H1 (cell line): Measurements from ENCODE around the gene COPS7A. TPM values are rescaled to one million over a fixed set of nuclear protein-coding genes. Genes with fewer than 3 reads are reported as not detected.

ENCODE experiments used
- CTCF ChIA-PET: fragments of 300-600 bp; sonication (Branson Sonifier 250); formaldehyde crosslinking; loops from one replicate; lab custom pipeline; 2021; ENCODE audit not compliant: partially characterized antibody; lab: Charles Lee
- POLR2A ChIA-PET: fragments of 300-600 bp; sonication (Branson Sonifier 250); formaldehyde crosslinking; loops from one replicate; lab custom pipeline; 2021; ENCODE audit warnings: inconsistent platforms; ENCODE audit not compliant: partially characterized antibody; lab: Charles Lee
- DNase-seq, 2 experiments: peaks; one replicate each; pipeline versions ENCODE4 v3.0.0 to v3.0.0-alpha.2; 2010 to 2022; ENCODE audit warnings: low spot score in 2 of 2, low read depth in 1 of 2, mixed read lengths in 1 of 2
- FAIRE-seq: peaks from 2 replicates; lab custom pipeline; 2011; peaks lifted over from hg19 to GRCh38; lab: Jason Lieb, UNC
- H2AFZ ChIP-seq: 2 replicates; pipeline ENCODE4 v1.8.1; 2012; ENCODE audit warnings: low read length, inconsistent platforms
- H2AK5ac ChIP-seq: 2 replicates; pipeline ENCODE4 v1.6.1; 2013; ENCODE audit warnings: low read depth, low read length
- H2BK120ac ChIP-seq: replicated peaks from 2 replicates; pipeline ENCODE3; 2013; ENCODE audit warnings: low read depth, low read length, inconsistent platforms
- H2BK12ac ChIP-seq: 2 replicates; pipeline ENCODE4 v1.6.1; 2013; ENCODE audit warnings: low read depth, low read length
- H2BK15ac ChIP-seq: 2 replicates; pipeline ENCODE4 v1.6.1; 2013; ENCODE audit warnings: low read length
- H2BK20ac ChIP-seq: 2 replicates; pipeline ENCODE4 v1.6.1; 2013; ENCODE audit warnings: low read length
- H2BK5ac ChIP-seq: 2 replicates; pipeline ENCODE4 v1.6.1; 2013; ENCODE audit warnings: low read depth, low read length
- H3K14ac ChIP-seq: 2 replicates; pipeline ENCODE4 v1.6.1; 2013; ENCODE audit warnings: inconsistent platforms; ENCODE audit not compliant: insufficient read length
- H3K18ac ChIP-seq: 2 replicates; pipeline ENCODE4 v1.6.1; 2013; ENCODE audit warnings: low read length; ENCODE audit errors: extremely low read depth
- H3K23ac ChIP-seq: 2 replicates; pipeline ENCODE4 v1.6.1; 2013; ENCODE audit warnings: inconsistent platforms; ENCODE audit not compliant: insufficient read length
- H3K23me2 ChIP-seq: 2 replicates; pipeline ENCODE4 v1.6.1; 2013; ENCODE audit warnings: low read depth, low read length
- H3K27ac ChIP-seq: 2 replicates; pipeline ENCODE4 v1.6.1; 2011; ENCODE audit warnings: low read depth, low read length, inconsistent platforms
- H3K27me3 ChIP-seq, 4 experiments: replicated peaks in 1 of 4; 1 replicate in 1 of 4; 2 replicates in 3 of 4; pipeline versions ENCODE4 v1.6.1 to v1.8.1; 2011 to 2013; ENCODE audit warnings: low read length in 3 of 4, mild to moderate bottlenecking in 3 of 4, inconsistent platforms in 2 of 4, mixed read lengths in 2 of 4, moderate library complexity in 1 of 4; ENCODE audit not compliant: control insufficient read depth in 3 of 4, insufficient read depth in 3 of 4; ENCODE audit errors: extremely low read depth in 1 of 4
- H3K36me3 ChIP-seq, 4 experiments: 2 replicates each; pipeline versions ENCODE4 v1.6.1 to v1.8.1; 2011 to 2013; ENCODE audit warnings: mild to moderate bottlenecking in 4 of 4, low read length in 3 of 4, moderate library complexity in 2 of 4, control low read depth in 1 of 4, inconsistent platforms in 1 of 4; ENCODE audit not compliant: insufficient read depth in 4 of 4, control insufficient read depth in 2 of 4
- H3K4ac ChIP-seq: replicated peaks from 2 replicates; pipeline ENCODE3; 2013; ENCODE audit warnings: low read length, low read depth, mixed read lengths, inconsistent platforms; ENCODE audit not compliant: insufficient read length
- H3K4me1 ChIP-seq, 4 experiments: replicated peaks in 1 of 4; 1 replicate in 1 of 4; 2 replicates in 3 of 4; pipeline versions ENCODE4 v1.6.1 to v1.8.1; 2011 to 2013; ENCODE audit warnings: low read length in 3 of 4, inconsistent platforms in 2 of 4, mixed read lengths in 1 of 4; ENCODE audit not compliant: insufficient read depth in 4 of 4, control insufficient read depth in 3 of 4
- H3K4me2 ChIP-seq, 2 experiments: 2 replicates each; pipeline versions ENCODE4 v1.6.1 to v1.8.1; 2011 to 2013; ENCODE audit warnings: low read depth in 2 of 2, low read length in 2 of 2, control low read depth in 1 of 2, inconsistent platforms in 1 of 2, mild to moderate bottlenecking in 1 of 2; ENCODE audit not compliant: insufficient read depth in 1 of 2
- H3K4me3 ChIP-seq, 4 experiments: fragments of 200-600, 300-600 bp in 1 of 4; sonication (generic), shearing (Covaris generic), sonication (Bioruptor Twin) in 1 of 4; 2 replicates each; pipeline versions ENCODE4 v1.5.1 to v1.8.1; 2011 to 2016; ENCODE audit warnings: low read length in 4 of 4, low read depth in 3 of 4, control low read depth in 2 of 4, inconsistent platforms in 2 of 4, mild to moderate bottlenecking in 2 of 4, mixed read lengths in 1 of 4, moderate library complexity in 1 of 4; ENCODE audit not compliant: insufficient read depth in 2 of 4; ENCODE audit errors: extremely low read depth in 1 of 4
- H3K56ac ChIP-seq: replicated peaks from 2 replicates; pipeline ENCODE3; 2013; ENCODE audit warnings: low read depth, mild to moderate bottlenecking, mixed read lengths, low read length, inconsistent platforms; ENCODE audit not compliant: insufficient read length
- H3K79me1 ChIP-seq: 2 replicates; pipeline ENCODE4 v1.6.1; 2013; ENCODE audit warnings: low read depth, low read length, control low read depth
- H3K79me2 ChIP-seq, 2 experiments: 2 replicates each; pipeline versions ENCODE4 v1.6.1 to v1.8.1; 2012 to 2013; ENCODE audit warnings: low read length in 2 of 2, mild to moderate bottlenecking in 2 of 2, inconsistent platforms in 1 of 2; ENCODE audit not compliant: insufficient read depth in 2 of 2, control insufficient read depth in 1 of 2
- H3K9ac ChIP-seq, 4 experiments: replicated peaks in 1 of 4; 1 replicate in 1 of 4; 2 replicates in 3 of 4; pipeline versions ENCODE4 v1.6.1 to v1.8.1; 2011 to 2013; ENCODE audit warnings: low read depth in 3 of 4, low read length in 3 of 4, control low read depth in 2 of 4, mild to moderate bottlenecking in 2 of 4, moderate library complexity in 2 of 4, inconsistent platforms in 1 of 4; ENCODE audit errors: extremely low read depth in 1 of 4
- H3K9me3 ChIP-seq, 2 experiments: 2 replicates each; pipeline versions ENCODE4 v1.6.1 to v1.8.1; 2012 to 2013; ENCODE audit warnings: mild to moderate bottlenecking in 2 of 2, moderate library complexity in 2 of 2, control low read depth in 1 of 2, inconsistent platforms in 1 of 2, low read depth in 1 of 2, low read length in 1 of 2, mixed read lengths in 1 of 2; ENCODE audit not compliant: insufficient read depth in 2 of 2
- H4K20me1 ChIP-seq, 2 experiments: replicated peaks in 1 of 2; 2 replicates each; pipeline versions ENCODE3 to v1.8.1; 2011 to 2013; ENCODE audit warnings: inconsistent platforms in 2 of 2, low read length in 2 of 2, mild to moderate bottlenecking in 1 of 2; ENCODE audit not compliant: insufficient read depth in 2 of 2, control insufficient read depth in 1 of 2
- H4K5ac ChIP-seq: 2 replicates; pipeline ENCODE4 v1.6.1; 2013; ENCODE audit warnings: low read length, low read depth, mixed read lengths, inconsistent platforms; ENCODE audit not compliant: insufficient read length
- H4K8ac ChIP-seq: 2 replicates; pipeline ENCODE4 v1.8.0; 2013; ENCODE audit warnings: mild to moderate bottlenecking, moderate library complexity, low read length, inconsistent platforms; ENCODE audit not compliant: insufficient read depth; ENCODE audit errors: extremely low read depth
- H4K91ac ChIP-seq: replicated peaks from 2 replicates; pipeline ENCODE3; 2013; ENCODE audit warnings: low read length, mixed read lengths, inconsistent platforms; ENCODE audit not compliant: insufficient read length
- ASH2L ChIP-seq: fragments of 200-600, 300-600 bp; sonication (generic); IDR thresholded peaks from one replicate; pipeline ENCODE4 v1.7.1; 2017; ENCODE audit warnings: low read length
- NRF1 ChIP-seq: IDR thresholded peaks from 2 replicates; pipeline ENCODE4 v1.6.1; 2011; ENCODE audit warnings: mild to moderate bottlenecking, low read depth, low read length, improper control_type of control experiment
- SUZ12 ChIP-seq: fragments of 200-600 bp; sonication (generic); IDR thresholded peaks from 2 replicates; pipeline ENCODE4 v1.6.1; 2012; ENCODE audit warnings: mild to moderate bottlenecking, inconsistent platforms, low read length, moderate library complexity, mixed read lengths
- WGBS, 2 experiments: shearing (Covaris generic) in 1 of 2; methylation state at CpG; one replicate each; pipeline versions ENCODE4 v1.1.6 to v1.1.7; 2013 to 2015; ENCODE audit warnings: low lambda C conversion rate in 2 of 2, mixed read lengths in 2 of 2, inconsistent platforms in 1 of 2, low coverage in 1 of 2, missing lambda C conversion rate in 1 of 2; ENCODE audit not compliant: insufficient replicate concordance in 2 of 2, insufficient coverage in 1 of 2, insufficient read length in 1 of 2; ENCODE audit errors: extremely low coverage in 1 of 2, missing lambda C conversion rate in 1 of 2; 5-methylcytosine and 5-hydroxymethylcytosine counted together
- polyA plus RNA-seq, 7 experiments: library from polyadenylated mRNA; depleted of rRNA in 3 of 7; stranded (reverse) in 5 of 7; unstranded in 2 of 7; fragments of >200 nt in 5 of 7; fragments of 200-250 nt in 2 of 7; gene quantifications; 1 replicate in 5 of 7; 2 replicates in 1 of 7; 4 replicates in 1 of 7; pipeline versions ENCODE4 v1.2.1 to v1.2.3, GENCODE V29; 2011 to 2013; ENCODE audit warnings: missing spikeins in 2 of 7, mixed read lengths in 2 of 7
- total RNA-seq: library from RNA; stranded (reverse); fragmentation: NEBNext Ultra II Directional; extraction: Animal tissue kit (Norgen Biotek cat#: 25700); gene quantifications from 2 replicates; pipeline ENCODE4 v1.2.1, GENCODE V29; 2021

The COPS7A gene
- total and polyA plus RNA-seq, 2 of the 8 experiments (the other 6 are each of a cell fraction or from before 2014, with no cell fraction given), result 44.5 to 95.9 TPM

DNA sequence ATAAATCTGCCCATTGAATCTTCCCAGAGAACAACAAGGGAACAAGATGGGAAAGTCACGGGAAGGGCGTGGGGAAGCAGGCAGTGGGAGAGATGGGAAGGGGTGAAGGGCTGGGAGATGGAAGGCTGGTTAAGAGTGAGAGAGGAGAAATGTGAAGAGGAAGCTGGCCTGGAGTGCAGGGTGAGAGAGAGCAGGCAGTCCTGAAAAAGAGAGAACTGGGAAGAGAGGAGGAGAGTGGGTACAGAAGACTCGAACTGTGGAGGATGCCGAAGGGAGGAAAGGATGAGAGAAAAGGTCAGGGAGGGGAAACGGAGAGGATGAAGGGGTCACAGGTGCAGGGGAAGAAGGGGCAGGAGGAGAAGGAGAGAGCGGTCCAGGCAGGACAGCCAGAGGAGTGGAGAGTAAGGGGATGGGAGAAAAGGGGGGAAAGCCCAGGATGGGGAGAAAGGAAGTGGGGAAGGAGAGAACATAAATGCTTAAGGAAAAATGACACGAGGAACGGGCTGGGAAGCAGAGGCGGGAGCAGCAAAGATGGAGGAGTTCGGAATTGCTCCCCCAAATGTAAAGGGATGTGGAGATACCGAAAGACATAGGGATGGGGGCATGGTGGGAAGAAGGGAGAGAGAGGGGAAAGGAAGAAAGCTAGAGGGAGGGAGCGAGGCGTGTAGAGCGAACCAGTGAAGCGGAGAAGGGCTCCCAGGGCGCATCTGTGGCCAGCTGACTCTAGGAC lies 24.4 kb upstream of the COPS7A start:
- peak overlapping the region; percentile 87; the same call in 1 of the 2 replicates for H2BK12ac ChIP-seq
- 0 out of 2 replicates have a peak overlapping the region, but pooled peaks have one; percentile 75 for H2AK5ac ChIP-seq
- H3K36me3 ChIP-seq, result peaks cover 0 to 3% (median under 1%) of the 10 kb centered on the region in 4 experiments; a peak in 1 of 8 replicates
- H3K14ac ChIP-seq, result no peak overlapping the region
- ChIA-PET POLR2A (interaction anchor here (0.6 to 3.1 kb wide), 23 partner anchors 9 to 165 kb away, joined by 3 to 32 read pairs (median 4); partner anchors contain the start of genes CDCA3, GAPDH, PTMS and USP5), CTCF (interaction anchor here (0.5 to 4.5 kb wide), 23 partner anchors 9 to 173 kb away, joined by 3 to 39 read pairs (median 4); partner anchors contain the start of genes MLF2 and ZNF384)
- TF ChIP-seq SUZ12, result 0 out of 2 replicates have a peak, but pooled peaks have one; percentile 29
- TF ChIP-seq ASH2L, result peak; percentile 0
- no peak for TF ChIP-seq NRF1
- peaks cover 16% of the 10 kb centered on the region for H3K23me2 ChIP-seq
- 15% methylated on average over 12 of the region's 16 CpGs; no CpG with 5 or more reads in 1 of the 2 experiments for WGBS, 2 experiments
- no peaks in the 10 kb centered on the region for H4K20me1 ChIP-seq
- FAIRE-seq (no peak), DNase-seq (no peak)
- H3K4me1 ChIP-seq, result peaks cover 0 to 12% (median 9%) of the 10 kb centered on the region in 4 experiments; a peak in 5 of 7 replicates
- no peaks in the 10 kb centered on the region; the same call in 1 of the 2 replicates for H3K79me1 ChIP-seq
- H3K4me2 ChIP-seq, result peak overlapping the region; percentile 84 to 99
- no peak overlapping the region for H4K8ac ChIP-seq
- peak overlapping the region; percentile 97 for H2BK15ac ChIP-seq
- H3K4me3 ChIP-seq, result peak overlapping the region; percentile 72 to 90 (median 72)
- H3K9me3 ChIP-seq, result no peaks in the 10 kb centered on the region
- peak overlapping the region; percentile 7; the same call in 1 of the 2 replicates for H2BK5ac ChIP-seq
- H2BK20ac ChIP-seq, result no peak overlapping the region
- H3K18ac ChIP-seq, result peak overlapping the region; percentile 71
- H3K56ac ChIP-seq, result no peak overlapping the region
- H2AFZ ChIP-seq, result peak overlapping the region; percentile 60; the same call in 1 of the 2 replicates
- no peak overlapping the region for H3K23ac ChIP-seq
- H3K27ac ChIP-seq, result no peak overlapping the region
- no peak overlapping the region for H2BK120ac ChIP-seq
- H3K9ac ChIP-seq, result peak overlapping the region in 1 of 4 experiments; percentile 68; a peak in 2 of 7 replicates
- no peak overlapping the region for H3K4ac ChIP-seq
- no peak overlapping the region for H4K5ac ChIP-seq
- no peak overlapping the region for H4K91ac ChIP-seq
- peaks cover 0 to 16% (median 14%) of the 10 kb centered on the region in 4 experiments; a peak in 6 of 7 replicates for H3K27me3 ChIP-seq
- H3K79me2 ChIP-seq, result no peaks in the 10 kb centered on the region
